NAMALWA (cell line): ENCODE measurements around the gene ZFYVE27.

Source experiments
- DNase-seq: peaks from one replicate; pipeline ENCODE4 v3.0.0-alpha.2; 2015; ENCODE audit warnings: low spot score

The ZFYVE27 gene

GRCh38 chr10:97791824-97792721 lies 55.1 kb downstream of the ZFYVE27 start:
- peak; percentile 69 for DNase-seq

GRCh38 chr10:97795886-97796285 lies 59.0 kb downstream of the ZFYVE27 start:
- no peak for DNase-seq

DNA sequence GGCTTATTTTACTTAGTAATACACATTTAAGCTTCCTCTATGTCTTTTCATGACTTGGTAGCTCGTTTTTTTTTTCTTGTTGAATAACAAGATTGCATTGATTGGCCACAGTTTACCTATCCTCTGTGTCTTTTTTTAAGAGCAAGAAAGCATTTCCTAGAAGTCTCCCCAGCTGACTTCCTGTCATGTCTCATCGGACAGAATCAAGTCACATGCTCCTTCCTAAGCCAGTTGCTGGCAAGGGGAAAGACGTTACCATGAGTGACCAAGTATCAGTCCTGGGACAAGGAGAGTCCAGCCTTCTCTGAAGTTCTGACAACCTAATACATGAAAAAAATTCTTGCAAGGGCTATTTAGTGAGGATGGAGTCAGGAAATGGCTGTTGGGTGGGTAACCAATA lies 59.7 kb downstream of the ZFYVE27 start:
- no peak for DNase-seq

DNA sequence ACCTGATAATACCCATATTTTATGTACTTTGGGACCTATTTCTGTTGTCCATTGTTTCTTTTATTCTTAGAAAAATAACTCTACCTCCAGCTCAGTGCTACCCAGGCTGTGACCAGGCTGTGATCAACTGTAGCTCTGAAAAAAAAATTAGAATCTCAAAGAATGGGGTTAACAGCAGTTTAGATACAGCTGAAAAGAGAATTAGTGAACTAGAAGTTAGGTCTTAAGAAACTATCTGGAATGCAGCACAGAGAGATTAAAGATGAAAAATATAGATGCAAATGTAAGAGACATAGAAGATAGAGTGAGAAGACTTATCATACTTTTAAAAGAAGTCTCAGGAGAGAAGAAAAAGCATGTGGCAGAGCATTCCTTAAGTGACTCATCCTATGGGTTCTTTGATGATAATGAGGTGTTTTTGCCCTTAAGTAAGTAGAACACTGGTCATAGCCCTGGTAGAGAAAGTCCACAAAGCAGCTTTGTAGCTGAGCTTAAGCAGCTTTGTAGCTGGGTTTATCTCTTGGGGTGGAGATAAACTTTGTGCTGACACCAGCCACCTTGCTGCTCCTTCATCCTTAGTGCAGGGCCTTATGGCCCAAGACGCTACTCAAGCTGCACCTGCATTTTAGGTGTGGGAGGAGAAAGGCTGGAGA lies 62.2 kb downstream of the ZFYVE27 start:
- no peak for DNase-seq

DNA sequence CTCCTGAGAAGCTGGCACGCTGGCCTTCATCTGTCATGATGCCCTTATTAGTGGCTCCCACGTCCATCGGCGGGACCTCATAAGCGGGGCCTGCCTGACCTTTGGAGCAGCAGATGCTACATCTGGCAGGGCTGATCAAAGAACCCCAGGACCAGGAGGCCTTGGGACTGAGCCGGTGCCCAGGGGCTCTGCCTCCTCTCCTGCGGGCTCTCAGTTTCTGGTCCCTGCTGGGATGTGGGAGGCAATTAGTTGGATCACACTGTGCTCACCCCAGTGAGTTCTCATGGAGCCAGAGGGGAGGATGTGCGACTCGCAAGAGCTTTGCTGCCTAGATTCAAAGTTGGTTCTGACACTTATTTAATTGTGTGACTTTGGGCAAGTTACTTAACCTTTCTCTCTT lies 63.5 kb downstream of the ZFYVE27 start:
- no peak for DNase-seq

DNA sequence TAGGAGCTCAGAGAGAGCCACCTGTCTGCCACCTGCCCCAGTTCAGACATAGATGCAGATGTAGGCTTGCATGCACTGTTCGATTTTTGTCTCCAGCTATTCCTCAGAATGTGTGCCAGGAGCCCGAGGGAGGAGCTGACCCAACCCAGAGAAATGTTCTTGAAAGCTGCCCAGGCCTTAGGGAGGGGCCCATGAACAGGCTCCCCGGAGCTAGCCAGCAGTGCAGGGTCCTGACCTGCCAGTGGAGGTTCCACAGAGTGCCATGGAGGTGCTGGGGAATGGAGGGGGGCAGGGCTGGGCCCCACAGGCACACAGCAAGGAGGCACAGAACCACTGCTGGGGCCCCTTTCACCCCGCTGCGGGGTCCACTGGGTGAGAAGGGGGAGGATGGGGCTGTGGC lies 64.5 kb downstream of the ZFYVE27 start:
- no peak for DNase-seq

DNA sequence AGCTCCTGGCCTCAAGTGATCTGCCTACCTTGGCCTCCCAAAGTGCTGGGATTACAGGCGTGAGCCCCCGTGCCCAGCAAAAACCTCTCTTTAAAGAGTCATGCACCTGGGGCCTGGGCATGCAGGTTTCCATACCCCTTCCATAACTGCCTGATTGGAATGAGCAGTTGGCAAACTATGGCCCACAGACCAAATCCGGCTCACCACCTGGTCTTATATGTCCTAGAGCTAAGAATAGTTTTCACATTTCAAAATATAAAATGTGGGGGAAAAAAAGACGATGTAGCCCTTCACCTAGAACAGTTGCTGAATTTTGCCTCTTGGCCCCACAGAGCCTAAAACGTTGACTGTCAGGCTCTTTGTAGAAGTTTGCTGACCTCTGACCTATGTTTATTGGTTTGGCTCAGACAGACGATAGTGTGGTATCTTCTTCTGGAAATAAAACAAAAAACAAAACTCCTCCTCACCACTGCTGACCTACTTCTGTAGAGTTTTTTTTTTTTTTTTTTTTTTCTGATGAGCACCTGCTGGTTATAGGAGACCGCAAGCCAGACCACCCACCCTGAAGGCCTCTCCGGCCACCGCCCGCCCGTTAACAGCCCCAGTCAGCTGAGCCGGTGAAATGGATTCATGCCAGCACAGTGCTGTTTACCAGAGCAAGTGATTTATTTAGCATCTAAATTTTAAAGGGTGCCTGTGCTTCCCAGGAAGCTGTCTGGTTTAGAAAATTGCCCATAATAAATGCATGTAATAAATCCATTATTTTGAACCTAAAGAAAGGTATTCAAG lies 68.4 kb downstream of the ZFYVE27 start:
- no peak for DNase-seq

GRCh38 chr10:97805949-97806348 lies 69.0 kb downstream of the ZFYVE27 start:
- DNase-seq, result no peak

GRCh38 chr10:97810446-97810845 lies 73.5 kb downstream of the ZFYVE27 start:
- no peak for DNase-seq
